HG03139 (cell line): ENCODE measurements around the gene PTPN22.

Experiments
- ATAC-seq: cut with Tn5 transposase; IDR thresholded peaks from one replicate; pipeline ENCODE4 v1.9.1; 2021; ENCODE audit not compliant: unreplicated experiment

PTPN22 gene

DNA sequence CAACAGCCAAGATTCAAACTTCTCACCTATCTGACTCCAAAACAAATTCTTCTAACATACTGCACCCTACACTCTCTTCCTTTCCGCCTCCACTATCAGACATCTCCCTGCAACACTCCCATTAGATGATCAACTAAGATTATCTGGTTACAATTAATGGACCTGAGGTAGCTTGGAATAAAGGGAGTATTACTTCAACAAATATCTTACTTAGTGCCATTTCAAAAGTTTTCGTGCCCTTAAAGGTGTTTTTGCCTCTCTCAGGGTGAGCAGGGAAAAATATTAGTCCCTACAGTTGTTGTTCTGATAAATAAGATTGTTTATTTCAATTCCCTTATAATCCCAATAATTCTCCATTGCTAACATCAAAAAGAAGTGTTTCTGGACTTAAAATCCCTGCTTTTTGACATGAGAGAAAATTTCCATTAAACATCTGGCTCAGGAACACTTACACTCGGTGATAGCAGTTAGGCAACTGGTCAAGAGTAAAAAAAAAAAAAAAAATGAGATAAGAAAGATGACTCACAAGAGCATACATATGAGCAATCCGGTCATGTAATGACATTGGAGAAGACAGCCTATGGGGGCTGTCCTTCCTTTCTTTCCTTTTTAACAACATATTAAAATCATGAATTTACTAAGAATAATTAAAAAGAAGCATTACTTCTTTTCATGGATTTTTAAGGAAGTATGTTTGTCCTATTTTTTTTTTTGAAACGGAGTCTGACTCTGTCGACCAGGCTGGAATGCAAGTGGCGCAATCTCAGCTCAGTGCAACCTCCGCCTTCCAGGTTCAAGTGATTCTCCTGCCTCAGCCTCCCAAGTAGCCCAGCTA is 66.9 kb downstream of the PTPN22 start:
- no peak for ATAC-seq

DNA sequence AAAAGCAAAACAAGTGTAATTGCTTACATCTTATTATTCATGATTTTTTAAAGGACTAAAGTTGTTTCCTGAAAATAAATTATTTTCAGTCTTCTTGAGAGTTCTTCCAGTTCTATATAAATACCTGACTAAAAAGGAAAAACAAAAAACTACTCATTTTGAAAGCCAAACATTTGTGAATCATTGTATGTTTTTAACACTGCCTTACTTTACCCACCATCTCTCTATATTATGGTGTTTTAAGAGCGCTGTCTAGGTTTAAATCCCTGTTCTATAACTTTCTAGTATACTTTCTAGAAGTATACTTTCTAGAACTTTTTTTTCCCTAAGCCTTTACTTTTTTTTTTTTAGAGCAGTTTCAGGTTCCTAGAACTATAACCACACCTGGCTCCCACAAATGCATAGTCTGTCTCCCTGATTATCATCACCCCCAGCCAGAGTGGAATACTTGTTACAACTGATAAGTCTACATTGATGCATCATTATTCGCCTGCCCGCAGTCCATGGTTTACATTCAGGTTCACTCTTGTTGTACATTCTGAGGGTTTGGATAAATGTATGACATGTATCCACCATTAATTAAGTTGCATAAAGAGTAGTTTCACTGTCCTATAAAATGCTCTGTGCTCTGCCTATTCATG is 69.0 kb downstream of the PTPN22 start:
- ATAC-seq = no peak

GRCh38 chr1:113800487-113800886 is 71.0 kb downstream of the PTPN22 start:
- no peak for ATAC-seq

- no peak for ATAC-seq
These were observed 74.0 kb downstream of the PTPN22 start for GRCh38 chr1:113797472-113797871.

- ATAC-seq = no peak
These were observed 77.4 kb downstream of the PTPN22 start for GRCh38 chr1:113793878-113794834.

DNA sequence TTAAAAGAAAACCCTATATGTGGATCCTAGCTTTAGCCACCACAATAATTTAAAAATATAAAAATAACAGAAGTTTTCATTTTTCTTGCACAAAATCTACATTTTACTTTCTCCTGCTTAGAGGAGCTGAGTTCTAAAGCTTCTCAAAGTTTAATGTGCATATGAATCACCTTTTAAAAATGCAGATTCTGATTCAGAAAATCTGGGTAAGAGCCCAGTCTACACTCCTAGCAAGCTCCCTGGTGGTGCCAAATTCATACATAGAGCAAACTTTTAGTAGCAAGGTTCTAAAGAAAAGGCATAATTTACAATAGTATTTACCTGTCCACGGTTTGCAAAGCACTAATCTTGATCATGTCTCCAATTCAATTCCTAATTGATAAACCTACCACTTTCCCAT is 78.5 kb downstream of the PTPN22 start:
- ATAC-seq = no peak

DNA sequence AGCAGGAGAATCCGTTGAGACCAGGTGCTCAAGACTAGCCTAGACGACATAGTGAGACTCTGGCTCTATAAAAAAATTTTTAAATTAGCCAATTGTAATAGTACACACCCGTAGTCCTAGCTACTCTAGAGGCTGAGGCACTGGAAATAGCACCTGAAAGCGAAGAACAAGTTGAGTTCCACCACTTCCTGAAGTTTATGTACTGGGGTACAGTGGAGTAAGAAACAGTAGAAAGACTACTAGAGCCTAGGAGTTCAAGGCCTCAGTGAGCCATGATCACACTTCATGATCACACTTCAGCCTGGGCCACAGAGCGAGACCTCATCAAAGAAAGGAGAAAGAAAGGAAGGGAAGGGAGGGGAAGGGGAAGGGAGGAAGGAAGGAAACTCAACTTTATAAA is 79.0 kb downstream of the PTPN22 start:
- ATAC-seq = no peak

DNA sequence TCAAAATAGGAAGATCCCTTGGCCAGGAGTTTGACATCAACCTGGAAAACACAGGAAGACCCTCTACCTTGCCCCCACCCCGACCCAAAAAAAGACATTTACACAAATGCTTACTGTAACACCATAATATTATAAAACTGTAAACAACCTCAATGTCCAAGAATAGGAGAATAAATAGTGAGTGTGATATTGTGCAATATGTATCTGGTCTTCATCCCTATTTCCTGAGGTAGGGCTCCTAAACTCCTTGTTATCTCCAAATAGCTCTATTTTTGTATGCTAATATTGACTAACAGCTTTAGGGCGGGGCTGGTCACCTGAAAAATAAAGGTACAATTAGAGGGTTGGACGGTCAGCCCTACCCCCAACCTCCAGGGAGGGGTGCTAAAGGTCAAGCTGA is 82.7 kb downstream of the PTPN22 start:
- no peak for ATAC-seq

GRCh38 chr1:113787663-113788062 is 83.8 kb downstream of the PTPN22 start:
- no peak for ATAC-seq

DNA sequence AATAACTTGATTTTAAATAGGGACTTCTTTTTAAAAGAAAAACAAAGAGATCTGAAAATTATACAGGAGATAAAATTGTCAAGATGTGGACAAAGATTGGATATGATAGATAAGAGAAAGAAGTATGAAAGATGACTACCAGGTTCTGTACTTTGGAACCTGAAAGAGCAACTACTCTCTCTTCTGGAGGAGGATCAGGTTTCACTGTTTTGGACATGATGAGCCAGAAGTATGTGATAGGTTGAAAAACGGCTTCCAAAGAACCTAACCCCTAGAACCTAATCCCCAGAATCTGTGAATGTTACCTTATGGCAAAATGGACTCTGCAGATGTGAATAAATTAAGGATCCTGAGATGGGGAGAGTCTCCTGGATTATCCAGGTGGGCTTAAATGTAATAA is 85.4 kb downstream of the PTPN22 start:
- no peak for ATAC-seq

GRCh38 chr1:113784104-113784779 is 87.3 kb downstream of the PTPN22 start:
- ATAC-seq = peak; percentile 69

DNA sequence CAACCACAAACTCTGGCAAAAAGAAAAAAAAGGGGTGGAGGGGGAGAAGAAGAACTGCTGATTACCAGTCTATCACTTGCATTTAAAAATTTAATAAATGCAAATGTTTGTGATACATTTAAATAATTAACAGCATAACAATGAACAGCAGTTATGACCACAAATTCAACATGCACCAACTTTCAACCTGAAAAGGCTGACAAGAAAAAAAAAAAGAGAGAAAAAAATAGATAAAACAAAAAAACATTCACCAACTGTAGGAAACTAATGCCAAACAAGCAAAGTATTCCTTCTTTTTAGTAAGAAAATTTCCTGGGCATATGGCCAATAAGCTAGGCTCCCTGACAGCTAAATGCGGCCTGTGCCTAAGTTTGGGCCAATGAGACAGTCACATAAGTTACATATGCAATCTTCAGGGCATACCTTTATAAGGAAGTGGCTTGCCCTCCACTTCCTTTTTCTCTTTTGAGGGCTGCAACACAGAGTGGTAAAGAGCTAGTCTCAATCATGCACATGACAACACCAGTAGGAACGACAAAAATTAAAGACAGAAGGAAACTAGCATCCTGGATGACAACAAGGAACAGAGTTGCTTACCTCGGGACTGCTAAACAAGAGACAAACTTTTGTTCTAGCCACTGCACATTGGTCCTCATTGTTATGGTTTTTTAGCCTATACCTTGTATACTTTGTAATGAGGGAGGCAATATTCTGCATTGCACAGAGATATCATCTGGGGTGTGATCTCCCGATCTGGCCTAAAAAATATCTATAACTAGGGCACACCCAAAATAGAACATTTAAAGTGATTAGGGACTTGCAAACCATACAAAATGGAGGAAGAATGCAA is 88.0 kb downstream of the PTPN22 start:
- peak; percentile 80 for ATAC-seq

DNA sequence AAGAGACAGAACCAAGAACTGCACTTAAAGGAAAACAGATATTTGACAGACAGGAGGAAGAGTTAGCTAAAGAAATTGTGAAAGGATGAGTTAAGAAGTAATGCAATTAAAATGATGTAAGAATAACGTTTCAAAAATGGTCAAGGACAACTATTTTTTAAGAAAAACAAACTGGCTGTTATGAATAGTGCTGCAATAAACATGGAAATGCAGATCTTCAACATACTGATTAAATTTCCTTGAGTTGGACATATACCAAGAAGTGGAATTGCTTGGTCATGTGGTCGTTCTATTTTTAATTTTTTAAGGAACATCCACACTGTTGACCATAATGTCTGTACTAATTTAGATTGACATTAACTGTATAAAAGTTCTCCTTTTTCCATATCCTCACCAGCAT is 89.1 kb downstream of the PTPN22 start:
- no peak for ATAC-seq

- ATAC-seq = no peak
These were observed 91.0 kb downstream of the PTPN22 start for GRCh38 chr1:113780374-113781146.

DNA sequence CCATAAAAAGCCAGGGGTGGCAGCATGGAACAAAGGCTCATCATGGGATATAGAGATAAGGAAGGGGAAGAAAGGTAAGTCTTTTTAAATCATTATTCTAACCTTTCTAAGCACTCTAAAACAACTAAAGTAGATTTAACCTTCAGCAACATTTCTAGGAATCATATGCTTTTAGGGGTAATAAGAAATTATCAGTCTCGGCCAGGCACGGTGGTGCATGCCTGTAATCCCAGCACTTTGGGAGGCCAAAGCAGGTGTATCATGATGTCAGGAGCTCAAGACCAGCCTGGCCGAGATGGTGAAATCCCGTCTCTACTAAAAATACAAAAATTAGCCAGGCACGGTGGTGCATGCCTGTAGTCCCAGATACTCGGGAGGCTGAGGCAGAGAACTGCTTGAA is 92.0 kb downstream of the PTPN22 start:
- ATAC-seq = no peak

- no peak for ATAC-seq
These were observed 94.0 kb downstream of the PTPN22 start for GRCh38 chr1:113777561-113777960.

DNA sequence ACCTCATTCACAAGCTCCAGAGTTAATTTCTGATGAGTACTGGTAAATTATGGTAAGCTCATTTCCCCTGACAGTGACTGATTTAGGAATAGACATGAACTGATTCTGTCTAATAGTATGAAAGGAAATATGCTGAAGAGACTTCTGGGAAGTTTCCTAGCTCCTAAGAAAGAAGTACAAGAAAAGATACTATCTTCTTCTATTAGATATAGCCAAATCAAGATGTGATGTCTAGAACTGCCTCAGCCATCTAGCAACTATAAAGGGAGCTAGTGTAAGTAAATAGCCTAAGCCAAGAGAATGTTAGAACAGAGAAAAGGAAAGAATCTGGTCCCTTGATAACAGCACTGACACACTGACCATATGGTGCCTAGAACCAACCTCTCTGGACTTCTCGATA is 101.5 kb downstream of the PTPN22 start:
- no peak for ATAC-seq

- no peak for ATAC-seq
These were observed 101.9 kb downstream of the PTPN22 start for GRCh38 chr1:113769601-113769970.

- ATAC-seq = no peak
These were observed 102.5 kb downstream of the PTPN22 start for GRCh38 chr1:113768916-113769600.
